ENCODE results near the gene EVL.

The EVL gene

DNA sequence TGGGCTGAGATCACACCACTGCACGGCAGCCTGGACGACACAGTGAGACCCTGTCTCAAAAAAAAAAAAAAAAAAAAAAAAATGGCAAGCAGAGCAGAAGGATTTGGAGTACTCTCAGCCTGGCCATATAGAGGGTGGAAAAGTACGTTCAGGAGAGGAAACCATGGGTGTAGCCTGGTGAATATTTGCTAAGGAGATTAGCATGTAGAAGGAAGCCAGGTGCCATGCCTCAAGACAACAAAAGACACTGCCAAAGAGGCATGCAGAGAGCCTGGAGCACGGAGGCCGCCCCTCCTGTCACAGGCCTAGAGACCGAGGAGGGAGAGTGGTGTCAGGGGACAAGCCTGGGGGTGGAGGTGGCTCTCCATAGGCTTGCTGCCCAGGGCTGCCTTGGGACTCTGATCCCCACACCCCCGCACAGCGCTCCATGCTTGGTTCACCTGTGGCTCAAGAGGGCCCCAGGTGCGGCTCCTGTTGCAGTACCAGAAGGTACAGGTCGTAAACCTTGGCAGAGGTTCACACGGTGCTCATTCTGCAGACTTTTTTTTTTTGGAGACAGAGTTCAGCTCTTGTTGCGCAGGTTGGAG, 122.1 kb downstream of the EVL start:
- DNase-seq (ENCODE audit: low read depth), result no peak
- H3K4me3 ChIP-seq (ENCODE audit: low read depth, low read length), result no peak overlapping the region
- TF ChIP-seq, protein P1, sequence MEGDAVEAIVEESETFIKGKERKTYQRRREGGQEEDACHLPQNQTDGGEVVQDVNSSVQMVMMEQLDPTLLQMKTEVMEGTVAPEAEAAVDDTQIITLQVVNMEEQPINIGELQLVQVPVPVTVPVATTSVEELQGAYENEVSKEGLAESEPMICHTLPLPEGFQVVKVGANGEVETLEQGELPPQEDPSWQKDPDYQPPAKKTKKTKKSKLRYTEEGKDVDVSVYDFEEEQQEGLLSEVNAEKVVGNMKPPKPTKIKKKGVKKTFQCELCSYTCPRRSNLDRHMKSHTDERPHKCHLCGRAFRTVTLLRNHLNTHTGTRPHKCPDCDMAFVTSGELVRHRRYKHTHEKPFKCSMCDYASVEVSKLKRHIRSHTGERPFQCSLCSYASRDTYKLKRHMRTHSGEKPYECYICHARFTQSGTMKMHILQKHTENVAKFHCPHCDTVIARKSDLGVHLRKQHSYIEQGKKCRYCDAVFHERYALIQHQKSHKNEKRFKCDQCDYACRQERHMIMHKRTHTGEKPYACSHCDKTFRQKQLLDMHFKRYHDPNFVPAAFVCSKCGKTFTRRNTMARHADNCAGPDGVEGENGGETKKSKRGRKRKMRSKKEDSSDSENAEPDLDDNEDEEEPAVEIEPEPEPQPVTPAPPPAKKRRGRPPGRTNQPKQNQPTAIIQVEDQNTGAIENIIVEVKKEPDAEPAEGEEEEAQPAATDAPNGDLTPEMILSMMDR (IDR thresholded peaks at IDR 0.05; ENCODE audit: low read depth, low read length), result no peak
- TF ChIP-seq, protein P2, sequence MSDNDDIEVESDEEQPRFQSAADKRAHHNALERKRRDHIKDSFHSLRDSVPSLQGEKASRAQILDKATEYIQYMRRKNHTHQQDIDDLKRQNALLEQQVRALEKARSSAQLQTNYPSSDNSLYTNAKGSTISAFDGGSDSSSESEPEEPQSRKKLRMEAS (IDR thresholded peaks at IDR 0.05; ENCODE audit: low read depth, low read length), result no peak
- TF ChIP-seq POLR2A (IDR thresholded peaks at IDR 0.05; ENCODE audit: extremely low read depth, insufficient read length), result no peak
- no peak for TF ChIP-seq MYC (IDR thresholded peaks at IDR 0.05; ENCODE audit: low read depth, low read length)

DNA sequence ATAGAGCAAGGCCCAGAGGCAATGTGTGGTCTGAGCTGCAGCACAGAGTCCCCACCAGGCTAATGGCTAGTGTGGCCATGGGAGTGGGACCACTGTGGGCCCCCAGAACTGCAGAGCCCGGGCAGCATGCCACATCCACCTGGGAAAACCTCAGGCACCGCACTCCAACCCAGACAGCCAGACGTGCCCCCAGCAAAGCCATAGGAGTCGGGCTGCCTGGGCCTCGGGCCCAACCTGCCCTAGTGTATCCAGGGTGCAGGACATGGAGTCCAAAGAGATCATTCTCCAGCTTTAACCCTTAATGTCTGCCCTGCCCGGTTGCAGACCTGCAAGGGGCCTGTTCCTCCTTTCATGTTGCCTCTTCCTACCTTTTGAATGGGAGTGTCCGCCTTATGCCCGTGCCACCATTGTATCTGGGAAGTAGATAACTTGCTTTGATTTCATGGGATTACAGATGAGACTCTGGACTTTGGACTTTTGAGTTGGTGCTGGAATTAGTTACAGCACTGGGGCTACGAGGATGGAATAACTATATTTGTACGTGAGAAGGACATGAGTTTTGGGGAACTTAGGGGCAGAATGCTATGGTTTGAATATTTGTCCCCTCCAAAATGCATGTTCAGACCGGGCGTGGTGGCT, 123.3 kb downstream of the EVL start:
- H3K4me3 ChIP-seq (ENCODE audit: low read depth, low read length), result no peak overlapping the region
- no peak for TF ChIP-seq MYC (IDR thresholded peaks at IDR 0.05; ENCODE audit: low read depth, low read length)
- TF ChIP-seq, protein P2 (IDR thresholded peaks at IDR 0.05; ENCODE audit: low read depth, low read length), result no peak
- no peak for TF ChIP-seq POLR2A (IDR thresholded peaks at IDR 0.05; ENCODE audit: extremely low read depth, insufficient read length)
- TF ChIP-seq, protein P1 (IDR thresholded peaks at IDR 0.05; ENCODE audit: low read depth, low read length), result no peak
- DNase-seq (ENCODE audit: low read depth), result no peak

GRCh38 chr14:100190126-100190525, 124.9 kb downstream of the EVL start:
- no peak for DNase-seq (ENCODE audit: low read depth)

DNA sequence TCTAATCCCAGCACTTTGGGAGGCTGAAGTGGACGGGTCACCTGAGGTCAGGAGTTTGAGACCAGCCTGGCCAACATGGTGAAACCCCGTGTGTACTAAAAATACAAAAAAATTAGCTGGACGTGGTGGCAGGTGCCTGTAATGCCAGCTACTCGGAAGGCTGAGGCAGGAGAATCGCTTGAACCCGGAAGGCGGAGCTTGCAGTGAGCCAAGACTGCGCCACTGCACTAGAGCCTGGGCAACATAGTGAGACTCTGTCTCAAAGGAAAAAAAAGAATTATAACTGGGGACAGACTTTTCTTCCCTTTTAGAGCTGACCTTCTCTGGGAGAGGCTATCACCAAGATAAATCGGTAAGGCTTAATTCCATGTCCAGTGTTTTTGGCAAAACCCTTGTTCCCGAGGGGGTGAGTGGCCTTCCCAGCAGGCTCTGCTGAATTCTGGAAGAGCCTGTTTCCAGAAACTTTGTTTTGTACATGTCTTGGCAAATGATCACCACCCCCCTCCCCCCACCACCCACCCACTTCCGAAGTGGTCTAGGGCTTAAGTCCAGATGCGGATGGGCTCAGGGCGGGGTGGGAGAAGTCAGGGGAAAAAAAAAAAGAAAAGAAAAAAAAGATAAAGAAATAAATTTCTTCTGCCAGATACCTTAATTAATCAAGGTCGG, 126.5 kb downstream of the EVL start:
- no peak for DNase-seq (ENCODE audit: low read depth)
- no peak overlapping the region for H3K4me3 ChIP-seq (ENCODE audit: low read depth, low read length)
- TF ChIP-seq, protein P1 (IDR thresholded peaks at IDR 0.05; ENCODE audit: low read depth, low read length), result no peak
- no peak for TF ChIP-seq MYC (IDR thresholded peaks at IDR 0.05; ENCODE audit: low read depth, low read length)
- TF ChIP-seq POLR2A (IDR thresholded peaks at IDR 0.05; ENCODE audit: extremely low read depth, insufficient read length), result no peak
- TF ChIP-seq, protein P2 (IDR thresholded peaks at IDR 0.05; ENCODE audit: low read depth, low read length), result no peak

More at GRCh38 chr14:100190126-100190525, 124.9 kb downstream of the EVL start:
- TF ChIP-seq POLR2A (IDR thresholded peaks at IDR 0.05; ENCODE audit: extremely low read depth, insufficient read length), result no peak
- TF ChIP-seq, protein P1 (IDR thresholded peaks at IDR 0.05; ENCODE audit: low read depth, low read length), result no peak
- TF ChIP-seq, protein P2 (IDR thresholded peaks at IDR 0.05; ENCODE audit: low read depth, low read length), result no peak
- TF ChIP-seq MYC (IDR thresholded peaks at IDR 0.05; ENCODE audit: low read depth, low read length), result no peak
- H3K4me3 ChIP-seq (ENCODE audit: low read depth, low read length), result no peak overlapping the region

GRCh38 chr14:100192250-100192671, 127.0 kb downstream of the EVL start:
- H3K4me3 ChIP-seq (ENCODE audit: low read depth, low read length), result peak overlapping the region; percentile 42
- DNase-seq (ENCODE audit: low read depth), result peak; percentile 28
- TF ChIP-seq POLR2A (IDR thresholded peaks at IDR 0.05; ENCODE audit: extremely low read depth, insufficient read length), result no peak
- no peak for TF ChIP-seq MYC (IDR thresholded peaks at IDR 0.05; ENCODE audit: low read depth, low read length)
- TF ChIP-seq, protein P1 (IDR thresholded peaks at IDR 0.05; ENCODE audit: low read depth, low read length), result no peak
- TF ChIP-seq, protein P2 (IDR thresholded peaks at IDR 0.05; ENCODE audit: low read depth, low read length), result no peak
